OCI-LY7 (cell line): ENCODE results near the gene CREG2. TPM values are rescaled to one million over a fixed set of nuclear protein-coding genes. Genes with fewer than 3 reads are reported as not detected.

Source experiments
- BruUV-seq: library from RNA; stranded (reverse); fragments of 400-500 nt; replicated peaks from 2 replicates; lab custom pipeline; 2021; lab: Mats Ljungman, UMichigan
- CTCF ChIA-PET: fragments of 300-600 bp; sonication (Branson Sonifier 250); formaldehyde crosslinking; loops from one replicate; lab custom pipeline; 2022; ENCODE audit warnings: antibody characterized with exemption; ENCODE audit not compliant: unreplicated experiment; lab: Charles Lee
- POLR2A ChIA-PET: fragments of 300-600 bp; sonication (Branson Sonifier 250); formaldehyde crosslinking; loops from one replicate; lab custom pipeline; 2022; ENCODE audit warnings: antibody characterized with exemption; lab: Charles Lee
- DNase-seq: peaks from one replicate; pipeline ENCODE4 v3.0.0-alpha.2; 2015; ENCODE audit warnings: low spot score
- H2AFZ ChIP-seq: fragments of 200-600 bp; sonication (generic), shearing (Covaris generic); 2 replicates; pipeline ENCODE4 v1.6.1; 2014; ENCODE audit warnings: mild to moderate bottlenecking, antibody characterized with exemption, low read length, moderate library complexity
- H3K27ac ChIP-seq: fragments of 200-600 bp; sonication (generic); 2 replicates; pipeline ENCODE4 v1.5.1; 2014; ENCODE audit warnings: mixed run types, low read depth, mild to moderate bottlenecking, moderate library complexity, low read length, inconsistent platforms; ENCODE audit not compliant: poor library complexity, severe bottlenecking
- H3K36me3 ChIP-seq: fragments of 200-600 bp; sonication (generic); 2 replicates; pipeline ENCODE4 v1.6.1; 2014; ENCODE audit warnings: mild to moderate bottlenecking, antibody characterized with exemption, low read length, moderate library complexity, mixed read lengths; ENCODE audit not compliant: insufficient read depth
- H3K4me1 ChIP-seq: fragments of 200-600 bp; sonication (generic); 2 replicates; pipeline ENCODE4 v1.5.1; 2014; ENCODE audit warnings: mild to moderate bottlenecking, low read length; ENCODE audit not compliant: insufficient read depth, poor library complexity, severe bottlenecking
- H3K4me2 ChIP-seq: fragments of 200-600 bp; sonication (generic); 2 replicates; pipeline ENCODE4 v1.6.1; 2014; ENCODE audit warnings: mild to moderate bottlenecking, low read length
- H3K4me3 ChIP-seq: fragments of 200-600 bp; sonication (generic); 2 replicates; pipeline ENCODE4 v1.5.1; 2014; ENCODE audit warnings: mild to moderate bottlenecking, low read depth, low read length; ENCODE audit not compliant: poor library complexity, severe bottlenecking
- H3K79me2 ChIP-seq: fragments of 200-600 bp; sonication (generic); 2 replicates; pipeline ENCODE4 v1.6.1; 2016; ENCODE audit warnings: low read depth, mild to moderate bottlenecking, low read length, moderate library complexity, mixed read lengths; ENCODE audit not compliant: insufficient read depth
- H3K9me2 ChIP-seq: fragments of 200-600 bp; sonication (generic); 2 replicates; pipeline ENCODE4 v1.6.1; 2016; ENCODE audit warnings: mild to moderate bottlenecking, low read length, mixed read lengths; ENCODE audit not compliant: insufficient read depth
- H3K9me3 ChIP-seq: fragments of 200-600 bp; sonication (generic); 2 replicates; pipeline ENCODE4 v1.6.1; 2014; ENCODE audit warnings: mild to moderate bottlenecking, mixed run types, low read length, mixed read lengths
- H4K20me1 ChIP-seq: fragments of 200-600 bp; sonication (generic); 2 replicates; pipeline ENCODE4 v1.6.1; 2014; ENCODE audit warnings: mild to moderate bottlenecking, antibody characterized with exemption, low read length, moderate library complexity, mixed read lengths; ENCODE audit not compliant: insufficient read depth
- EZH2phosphoT487 ChIP-seq: fragments of 200-600 bp; sonication (generic); IDR thresholded peaks from 2 replicates; pipeline ENCODE4 v1.6.1; 2018; ENCODE audit warnings: low read depth, borderline replicate concordance, mild to moderate bottlenecking, mixed run types, antibody characterized with exemption, low read length, moderate library complexity, mixed read lengths
- intact Hi-C: fragments of 100-400 bp; cut with micrococcal nuclease; formaldehyde crosslinking; loops from one replicate; pipeline ENCODE4 v1.10.0; 2022; ENCODE audit not compliant: unreplicated experiment
- total RNA-seq, 2 experiments: library from RNA; depleted of rRNA in 1 of 2; stranded (reverse); fragments of >200 nt in 1 of 2; shearing (Covaris generic) in 1 of 2; gene quantifications; 2 replicates each; pipeline ENCODE4 v1.2.3, GENCODE V29; 2014 to 2022
- TF ChIP-seq, protein P1 (sequence below): fragments of 200-600 bp; sonication (generic); conservative IDR thresholded peaks from 2 replicates; pipeline ENCODE4 v1.5.1; 2014; ENCODE audit warnings: mild to moderate bottlenecking, antibody characterized with exemption, low read length, moderate library complexity, mixed read lengths

CREG2 gene
- total RNA-seq, 2 experiments from 2014 or later: not detected

DNA sequence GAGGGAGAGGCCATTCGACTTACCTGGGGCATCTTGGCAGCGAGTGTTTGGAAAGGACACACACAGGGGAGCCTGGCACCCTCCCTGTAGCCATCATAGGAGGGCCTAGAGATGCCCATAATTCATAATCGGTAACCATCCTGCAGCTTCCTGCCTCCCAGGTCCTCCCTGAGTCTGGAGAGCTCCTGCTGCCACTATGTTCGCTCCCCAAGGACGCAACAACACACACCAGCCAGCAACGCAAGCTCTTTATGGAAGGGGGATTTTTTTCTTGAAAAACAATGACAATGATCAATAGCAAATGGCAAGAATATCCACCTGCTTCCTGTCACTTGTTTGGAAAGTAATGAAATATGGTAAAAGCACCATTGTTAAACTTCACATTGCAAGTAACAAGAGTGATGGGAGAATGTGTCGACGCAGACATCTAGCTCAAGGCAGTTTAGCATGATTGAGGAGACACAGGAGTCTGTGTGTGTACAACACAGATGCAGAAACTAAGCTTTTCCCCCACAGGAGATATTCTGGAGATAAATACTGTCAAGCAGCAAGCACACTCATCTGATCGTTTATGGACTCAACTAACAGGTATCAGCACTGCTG, 24.9 kb upstream of the CREG2 start:
- no peak for DNase-seq
- TF ChIP-seq, protein P1, sequence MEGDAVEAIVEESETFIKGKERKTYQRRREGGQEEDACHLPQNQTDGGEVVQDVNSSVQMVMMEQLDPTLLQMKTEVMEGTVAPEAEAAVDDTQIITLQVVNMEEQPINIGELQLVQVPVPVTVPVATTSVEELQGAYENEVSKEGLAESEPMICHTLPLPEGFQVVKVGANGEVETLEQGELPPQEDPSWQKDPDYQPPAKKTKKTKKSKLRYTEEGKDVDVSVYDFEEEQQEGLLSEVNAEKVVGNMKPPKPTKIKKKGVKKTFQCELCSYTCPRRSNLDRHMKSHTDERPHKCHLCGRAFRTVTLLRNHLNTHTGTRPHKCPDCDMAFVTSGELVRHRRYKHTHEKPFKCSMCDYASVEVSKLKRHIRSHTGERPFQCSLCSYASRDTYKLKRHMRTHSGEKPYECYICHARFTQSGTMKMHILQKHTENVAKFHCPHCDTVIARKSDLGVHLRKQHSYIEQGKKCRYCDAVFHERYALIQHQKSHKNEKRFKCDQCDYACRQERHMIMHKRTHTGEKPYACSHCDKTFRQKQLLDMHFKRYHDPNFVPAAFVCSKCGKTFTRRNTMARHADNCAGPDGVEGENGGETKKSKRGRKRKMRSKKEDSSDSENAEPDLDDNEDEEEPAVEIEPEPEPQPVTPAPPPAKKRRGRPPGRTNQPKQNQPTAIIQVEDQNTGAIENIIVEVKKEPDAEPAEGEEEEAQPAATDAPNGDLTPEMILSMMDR: no peak
- no peak for TF ChIP-seq EZH2phosphoT487
- H3K27ac ChIP-seq: no peak overlapping the region
- no peak overlapping the region for H3K4me3 ChIP-seq
- BruUV-seq: no TSS peak
- no peaks in the 10 kb centered on the region for H3K9me3 ChIP-seq
- ChIA-PET CTCF (no interaction called here), POLR2A (no interaction called here)
- H3K4me2 ChIP-seq: no peak overlapping the region
- H3K4me1 ChIP-seq: no peaks in the 10 kb centered on the region
- no peak overlapping the region for H2AFZ ChIP-seq
- H3K36me3 ChIP-seq: no peaks in the 10 kb centered on the region
- no peaks in the 10 kb centered on the region for H3K79me2 ChIP-seq
- no peaks in the 10 kb centered on the region for H4K20me1 ChIP-seq
- intact Hi-C loops: no loop called here
- H3K9me2 ChIP-seq: no peaks in the 10 kb centered on the region

DNA sequence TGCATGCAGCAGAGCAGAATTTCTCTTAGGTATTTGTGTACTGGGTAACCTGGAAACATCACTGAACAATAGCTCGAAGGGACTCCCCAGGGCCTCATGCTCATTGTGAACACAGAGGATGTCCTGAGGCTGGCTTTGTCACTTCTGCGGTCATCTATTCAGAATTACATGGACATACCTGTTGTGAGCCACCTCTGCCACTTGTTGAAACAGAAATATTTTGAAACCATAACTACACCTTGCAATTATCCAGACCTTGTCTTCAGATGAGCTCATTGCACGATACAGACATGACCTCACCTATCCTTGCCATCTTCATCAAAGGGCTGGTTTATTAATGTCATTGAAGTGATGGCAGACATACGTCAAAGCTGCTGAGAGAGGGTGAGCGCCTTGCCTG, 23.4 kb upstream of the CREG2 start:
- Histone ChIP-seq H4K20me1 (no peaks in the 10 kb centered on the region), H3K9me3 (no peaks in the 10 kb centered on the region), H3K4me3 (no peak overlapping the region), H3K4me2 (no peak overlapping the region), H3K4me1 (no peaks in the 10 kb centered on the region), H3K36me3 (no peaks in the 10 kb centered on the region), H3K27ac (no peak overlapping the region), H3K79me2 (no peaks in the 10 kb centered on the region), H2AFZ (no peak overlapping the region), H3K9me2 (no peaks in the 10 kb centered on the region)
- CTCF ChIA-PET: no interaction called here
- no peak for DNase-seq
- TF ChIP-seq, protein P1: no peak
- no peak for TF ChIP-seq EZH2phosphoT487
- POLR2A ChIA-PET: no interaction called here
- intact Hi-C loops: no loop called here
- BruUV-seq: no TSS peak

DNA sequence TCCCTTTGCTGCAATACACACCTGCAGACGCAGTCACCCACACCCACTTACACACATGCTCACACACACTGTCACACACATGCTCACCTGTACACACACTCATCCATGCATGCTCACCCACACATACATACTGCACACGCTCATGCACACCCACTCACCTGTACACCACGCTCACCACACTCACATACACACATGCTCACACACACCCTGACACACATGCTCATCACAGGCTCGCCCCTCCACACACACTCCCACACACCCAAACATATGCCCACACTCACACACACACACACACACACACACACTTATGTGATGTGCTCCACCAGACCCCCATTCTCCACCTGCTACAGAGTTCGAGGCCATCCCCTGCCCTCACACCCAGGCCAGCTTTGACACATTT, 22.8 kb upstream of the CREG2 start:
- BruUV-seq: no TSS peak
- Histone ChIP-seq H3K9me3 (no peaks in the 10 kb centered on the region), H3K9me2 (no peaks in the 10 kb centered on the region), H3K27ac (no peak overlapping the region), H3K4me2 (no peak overlapping the region), H3K4me1 (no peaks in the 10 kb centered on the region), H3K36me3 (no peaks in the 10 kb centered on the region), H3K4me3 (no peak overlapping the region), H2AFZ (no peak overlapping the region), H3K79me2 (no peaks in the 10 kb centered on the region), H4K20me1 (no peaks in the 10 kb centered on the region)
- ChIA-PET POLR2A (no interaction called here), CTCF (no interaction called here)
- no peak for DNase-seq
- TF ChIP-seq EZH2phosphoT487: no peak
- TF ChIP-seq, protein P1: no peak
- intact Hi-C loops: no loop called here
